A673 (cell line): ENCODE measurements around the gene SPAG9. TPM values are rescaled to one million over a fixed set of nuclear protein-coding genes. Genes with fewer than 3 reads are reported as not detected.

Source experiments
- BruUV-seq: library from RNA; stranded (reverse); fragments of 400-500 nt; replicated peaks from 2 replicates; lab custom pipeline; 2021; lab: Mats Ljungman, UMichigan
- CTCF ChIA-PET: fragments of 300-600 bp; sonication (Branson Sonifier 250); formaldehyde crosslinking; loops from one replicate; lab custom pipeline; 2022; ENCODE audit warnings: antibody characterized with exemption; lab: Charles Lee
- POLR2A ChIA-PET: fragments of 300-600 bp; sonication (Branson Sonifier 250); formaldehyde crosslinking; loops from one replicate; lab custom pipeline; 2022; ENCODE audit warnings: antibody characterized with exemption; ENCODE audit not compliant: low non-redundant PET; lab: Charles Lee
- DNase-seq: peaks from one replicate; pipeline ENCODE4 v3.0.0-alpha.2; 2015; ENCODE audit warnings: low spot score
- H3K27ac ChIP-seq: fragments of 200-600 bp; sonication (generic); 2 replicates; pipeline ENCODE4 v1.5.1; 2016; ENCODE audit warnings: mixed run types, low read depth, mild to moderate bottlenecking, mixed read lengths, antibody characterized with exemption, low read length; ENCODE audit not compliant: poor library complexity, severe bottlenecking
- H3K27me3 ChIP-seq: fragments of 200-600 bp; sonication (generic); replicated peaks from 2 replicates; pipeline ENCODE4 v1.6.1; 2017; ENCODE audit warnings: mixed run types, low read depth, mild to moderate bottlenecking, mixed read lengths, antibody characterized with exemption, low read length; ENCODE audit not compliant: insufficient read depth, poor library complexity
- H3K36me3 ChIP-seq: fragments of 200-600 bp; sonication (generic); 2 replicates; pipeline ENCODE4 v1.6.1; 2016; ENCODE audit warnings: mixed run types, mild to moderate bottlenecking, mixed read lengths, antibody characterized with exemption, low read length; ENCODE audit not compliant: insufficient read depth, poor library complexity, severe bottlenecking
- H3K4me1 ChIP-seq: fragments of 200-600 bp; sonication (generic); 2 replicates; pipeline ENCODE4 v1.6.1; 2017; ENCODE audit warnings: mixed run types, mild to moderate bottlenecking, mixed read lengths, antibody characterized with exemption, low read length; ENCODE audit not compliant: insufficient read depth, poor library complexity, severe bottlenecking
- H3K4me3 ChIP-seq: fragments of 200-600 bp; sonication (generic); 2 replicates; pipeline ENCODE4 v1.5.1; 2016; ENCODE audit warnings: low read depth, mixed run types, mild to moderate bottlenecking, mixed read lengths, low read length; ENCODE audit not compliant: poor library complexity, severe bottlenecking
- H3K9me3 ChIP-seq: fragments of 200-600 bp; sonication (generic); 2 replicates; pipeline ENCODE4 v1.6.1; 2016; ENCODE audit warnings: mixed run types, low read depth, mild to moderate bottlenecking, mixed read lengths, antibody characterized with exemption, low read length; ENCODE audit not compliant: poor library complexity, severe bottlenecking
- CTCF ChIP-seq: fragments of 300-800, 200-600 bp; sonication (generic); conservative IDR thresholded peaks from 2 replicates; pipeline ENCODE4 v1.5.1; 2017; ENCODE audit warnings: low read depth, mild to moderate bottlenecking, antibody characterized with exemption, low read length, moderate library complexity, mixed read lengths
- EZH2 ChIP-seq: fragments of 200-600 bp; sonication (generic); IDR thresholded peaks from 2 replicates; pipeline ENCODE4 v1.6.1; 2017; ENCODE audit warnings: borderline replicate concordance, low read depth, mild to moderate bottlenecking, mixed read lengths, antibody characterized with exemption, low read length; ENCODE audit not compliant: poor library complexity, severe bottlenecking
- intact Hi-C: fragments of 100-400 bp; cut with micrococcal nuclease; formaldehyde crosslinking; loops from one replicate; pipeline ENCODE4 v1.10.0; 2022; ENCODE audit not compliant: unreplicated experiment
- total RNA-seq: library from RNA; stranded (reverse); gene quantifications from 2 replicates; pipeline ENCODE4 v1.2.3, GENCODE V29; 2021

The SPAG9 gene
- total RNA-seq, 1 experiment from 2014 or later: 82.0 TPM

- no TSS peak for BruUV-seq
- Histone ChIP-seq H3K27me3 (no peaks in the 10 kb centered on the region), H3K4me3 (no peak overlapping the region), H3K9me3 (no peaks in the 10 kb centered on the region), H3K36me3 (no peaks in the 10 kb centered on the region), H3K27ac (no peak overlapping the region), H3K4me1 (peaks cover 31% of the 10 kb centered on the region)
- intact Hi-C loops: no loop called here
- ChIA-PET POLR2A (no interaction called here), CTCF (no interaction called here)
- DNase-seq: no peak
- TF ChIP-seq CTCF (no peak), EZH2 (no peak)
Observed at GRCh38 chr17:50946891-50947781, 173.5 kb downstream of the SPAG9 start.

- peaks cover 31% of the 10 kb centered on the region for H3K4me1 ChIP-seq
- no peaks in the 10 kb centered on the region for H3K36me3 ChIP-seq
- no TSS peak for BruUV-seq
- intact Hi-C loops: no loop called here
- ChIA-PET POLR2A (no interaction called here), CTCF (no interaction called here)
- no peaks in the 10 kb centered on the region for H3K27me3 ChIP-seq
- no peaks in the 10 kb centered on the region for H3K9me3 ChIP-seq
- no peak for TF ChIP-seq CTCF
- no peak for TF ChIP-seq EZH2
- no peak for DNase-seq
- no peak overlapping the region for H3K27ac ChIP-seq
- no peak overlapping the region for H3K4me3 ChIP-seq
Observed at GRCh38 chr17:50946223-50946890, 174.3 kb downstream of the SPAG9 start.

- Histone ChIP-seq H3K27ac (no peak overlapping the region), H3K4me1 (peaks cover 30% of the 10 kb centered on the region), H3K9me3 (no peaks in the 10 kb centered on the region), H3K27me3 (no peaks in the 10 kb centered on the region), H3K4me3 (no peak overlapping the region), H3K36me3 (no peaks in the 10 kb centered on the region)
- ChIA-PET CTCF (no interaction called here), POLR2A (no interaction called here)
- BruUV-seq: no TSS peak
- TF ChIP-seq EZH2 (no peak), CTCF (no peak)
- intact Hi-C loops: no loop called here
- DNase-seq: no peak
Observed at GRCh38 chr17:50945779-50946222, 174.9 kb downstream of the SPAG9 start.
